NT2/D1 (cell line): ENCODE data around the gene PRDX5.

ENCODE experiments used
- DNase-seq: peaks from one replicate; pipeline ENCODE4 v3.0.0-alpha.2; 2011; ENCODE audit warnings: low read depth, low spot score
- H3K27me3 ChIP-seq: 2 replicates; pipeline ENCODE4 v1.6.0; 2011; ENCODE audit warnings: mild to moderate bottlenecking; ENCODE audit not compliant: insufficient read length, insufficient read depth
- H3K36me3 ChIP-seq: 2 replicates; pipeline ENCODE4 v1.6.1; 2011; ENCODE audit warnings: mild to moderate bottlenecking, low read length, mixed read lengths; ENCODE audit not compliant: insufficient read depth, insufficient read length
- H3K4me1 ChIP-seq: 2 replicates; pipeline ENCODE4 v1.5.1; 2011; ENCODE audit not compliant: insufficient read depth, insufficient read length
- H3K4me3 ChIP-seq: 2 replicates; pipeline ENCODE4 v1.5.1; 2011; ENCODE audit warnings: low read depth; ENCODE audit not compliant: insufficient read length
- H3K9ac ChIP-seq: 2 replicates; pipeline ENCODE4 v1.6.0; 2011; ENCODE audit warnings: low read depth; ENCODE audit not compliant: insufficient read length
- H3K9me3 ChIP-seq: 2 replicates; pipeline ENCODE4 v1.5.1; 2011; ENCODE audit warnings: mild to moderate bottlenecking, low read length; ENCODE audit not compliant: insufficient read depth
- SUZ12 ChIP-seq: IDR thresholded peaks from 2 replicates; pipeline ENCODE4 v1.6.1; 2011; ENCODE audit not compliant: insufficient read length, insufficient read depth; ENCODE audit errors: extremely low read depth
- YY1 ChIP-seq: IDR thresholded peaks from 2 replicates; pipeline ENCODE4 v1.6.1; 2011; ENCODE audit not compliant: insufficient read length, insufficient read depth
- ZNF274 ChIP-seq: IDR thresholded peaks from 2 replicates; pipeline ENCODE4 v1.6.1; 2011; ENCODE audit warnings: mild to moderate bottlenecking, low read depth, low read length

PRDX5 gene

DNA sequence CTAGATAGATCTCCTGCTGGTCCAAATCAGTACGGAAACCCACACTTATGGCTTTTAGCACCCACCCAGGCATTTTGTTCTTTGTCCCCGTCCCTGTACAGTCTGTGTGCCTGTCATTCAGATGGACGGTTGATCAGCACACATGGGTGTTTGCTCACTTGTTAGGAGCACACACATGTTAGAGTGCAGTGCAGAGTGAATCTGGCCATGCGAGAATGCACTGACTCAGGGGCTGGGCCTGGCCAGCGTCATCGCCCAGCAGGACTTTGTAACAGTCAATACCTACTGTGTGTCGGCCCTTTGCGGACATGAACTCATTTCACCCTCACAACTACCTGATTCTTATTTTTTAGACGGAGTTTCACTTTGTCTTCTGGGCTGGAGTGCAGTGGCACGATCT lies 44.4 kb downstream of the PRDX5 start:
- Histone ChIP-seq H3K27me3 (no peaks in the 10 kb centered on the region), H3K4me3 (no peak overlapping the region), H3K9me3 (no peaks in the 10 kb centered on the region), H3K4me1 (peaks cover 31% of the 10 kb centered on the region), H3K9ac (no peak overlapping the region), H3K36me3 (peaks cover 60% of the 10 kb centered on the region)
- no peak for DNase-seq
- TF ChIP-seq ZNF274 (no peak), SUZ12 (no peak), YY1 (no peak)

GRCh38 chr11:64364435-64364834 lies 46.5 kb downstream of the PRDX5 start:
- TF ChIP-seq SUZ12 (no peak), ZNF274 (no peak), YY1 (no peak)
- peaks cover 16% of the 10 kb centered on the region for H3K4me1 ChIP-seq
- H3K36me3 ChIP-seq = peaks cover 76% of the 10 kb centered on the region
- no peak overlapping the region for H3K9ac ChIP-seq
- H3K27me3 ChIP-seq = no peaks in the 10 kb centered on the region
- H3K4me3 ChIP-seq = no peak overlapping the region
- no peaks in the 10 kb centered on the region for H3K9me3 ChIP-seq
- no peak for DNase-seq

DNA sequence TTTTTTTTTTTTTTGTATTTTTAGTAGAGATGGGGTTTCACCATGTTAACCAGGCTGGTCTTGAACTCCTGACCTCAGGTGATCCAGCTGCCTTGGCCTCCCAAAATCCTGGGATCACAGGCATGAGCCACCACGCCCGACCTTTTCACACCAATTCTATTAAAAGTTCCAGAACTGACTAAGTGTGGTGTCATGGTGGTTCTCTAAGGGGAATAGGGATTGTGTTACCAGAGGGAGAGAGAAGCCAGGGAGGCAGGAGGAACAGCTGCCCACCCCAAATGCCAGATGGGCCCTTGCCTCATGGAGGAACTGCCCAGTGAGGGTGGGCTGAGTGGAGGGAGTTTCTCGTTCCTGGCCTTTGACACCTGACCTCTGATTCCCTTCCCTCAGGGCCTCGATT lies 47.0 kb downstream of the PRDX5 start:
- DNase-seq = no peak
- Histone ChIP-seq H3K27me3 (no peaks in the 10 kb centered on the region), H3K36me3 (peaks cover 80% of the 10 kb centered on the region), H3K9ac (no peak overlapping the region), H3K4me1 (peaks cover 11% of the 10 kb centered on the region), H3K9me3 (no peaks in the 10 kb centered on the region), H3K4me3 (no peak overlapping the region)
- TF ChIP-seq ZNF274 = no peak
- no peak for TF ChIP-seq YY1
- TF ChIP-seq SUZ12 = no peak

- Histone ChIP-seq H3K36me3 (peaks cover 72% of the 10 kb centered on the region), H3K4me3 (no peak overlapping the region), H3K9ac (no peak overlapping the region), H3K9me3 (no peaks in the 10 kb centered on the region), H3K27me3 (no peaks in the 10 kb centered on the region), H3K4me1 (peaks cover 4% of the 10 kb centered on the region)
- DNase-seq = no peak
- no peak for TF ChIP-seq ZNF274
- TF ChIP-seq SUZ12 = no peak
- no peak for TF ChIP-seq YY1
These were observed 48.8 kb downstream of the PRDX5 start for GRCh38 chr11:64366751-64367150.

- H3K27me3 ChIP-seq = no peaks in the 10 kb centered on the region
- H3K36me3 ChIP-seq = peaks cover 68% of the 10 kb centered on the region
- peaks cover 4% of the 10 kb centered on the region for H3K4me1 ChIP-seq
- no peak for DNase-seq
- H3K9me3 ChIP-seq = no peaks in the 10 kb centered on the region
- no peak overlapping the region for H3K9ac ChIP-seq
- no peak overlapping the region for H3K4me3 ChIP-seq
- no peak for TF ChIP-seq ZNF274
- TF ChIP-seq SUZ12 = no peak
- TF ChIP-seq YY1 = no peak
These were observed 50.2 kb downstream of the PRDX5 start for GRCh38 chr11:64367931-64368672.

GRCh38 chr11:64368673-64369074 lies 50.8 kb downstream of the PRDX5 start:
- H3K9me3 ChIP-seq = no peaks in the 10 kb centered on the region
- peaks cover 4% of the 10 kb centered on the region for H3K4me1 ChIP-seq
- no peak for TF ChIP-seq ZNF274
- TF ChIP-seq SUZ12 = no peak
- no peak for TF ChIP-seq YY1
- H3K36me3 ChIP-seq = peaks cover 62% of the 10 kb centered on the region
- no peaks in the 10 kb centered on the region for H3K27me3 ChIP-seq
- H3K9ac ChIP-seq = no peak overlapping the region
- H3K4me3 ChIP-seq = no peak overlapping the region
- DNase-seq = no peak

GRCh38 chr11:64369440-64370421 lies 51.8 kb downstream of the PRDX5 start:
- DNase-seq = no peak
- Histone ChIP-seq H3K4me3 (no peak overlapping the region), H3K27me3 (no peaks in the 10 kb centered on the region), H3K9ac (no peak overlapping the region), H3K9me3 (no peaks in the 10 kb centered on the region), H3K36me3 (peaks cover 53% of the 10 kb centered on the region), H3K4me1 (peaks cover 4% of the 10 kb centered on the region)
- TF ChIP-seq YY1 (no peak), ZNF274 (no peak), SUZ12 (no peak)
